Measurements from ENCODE around the gene GAS2.
A peak's percentile ranks its signal among the peaks of the same experiment; 100 is the strongest.

Gene GAS2

DNA sequence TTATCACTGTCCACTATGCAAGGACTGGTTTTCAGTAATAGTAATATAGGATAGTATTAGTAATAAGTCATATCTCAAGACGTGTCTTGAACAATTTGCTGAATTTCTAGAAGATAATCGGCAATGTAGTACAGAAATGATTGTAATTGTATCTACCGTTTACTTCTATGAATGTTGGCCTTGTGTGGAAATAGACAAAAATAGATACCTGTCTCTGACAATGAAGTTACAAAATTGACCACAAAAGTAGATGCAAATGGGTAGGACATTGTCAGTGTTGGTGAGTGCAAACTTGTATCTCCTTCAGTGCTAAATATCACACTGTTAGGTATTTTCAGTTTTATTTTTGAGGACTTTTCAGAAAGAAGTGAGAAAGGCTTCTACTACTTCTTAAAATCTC, 120.1 kb downstream of the GAS2 start:
- no peak for DNase-seq (ENCODE audit: low read depth in 4 of 4, low spot score in 1 of 4)

GRCh38 chr11:22787055-22787454, 120.6 kb downstream of the GAS2 start:
- DNase-seq (ENCODE audit: low read depth in 4 of 4, low spot score in 1 of 4), result no peak

GRCh38 chr11:22787551-22788162, 121.2 kb downstream of the GAS2 start:
- peak in 1 of 4 experiments; percentile 18 for DNase-seq (ENCODE audit: low read depth in 4 of 4, low spot score in 1 of 4)

- no peak for DNase-seq (ENCODE audit: low read depth in 4 of 4, low spot score in 1 of 4)
These were observed 126.1 kb downstream of the GAS2 start for GRCh38 chr11:22792497-22792896.

DNA sequence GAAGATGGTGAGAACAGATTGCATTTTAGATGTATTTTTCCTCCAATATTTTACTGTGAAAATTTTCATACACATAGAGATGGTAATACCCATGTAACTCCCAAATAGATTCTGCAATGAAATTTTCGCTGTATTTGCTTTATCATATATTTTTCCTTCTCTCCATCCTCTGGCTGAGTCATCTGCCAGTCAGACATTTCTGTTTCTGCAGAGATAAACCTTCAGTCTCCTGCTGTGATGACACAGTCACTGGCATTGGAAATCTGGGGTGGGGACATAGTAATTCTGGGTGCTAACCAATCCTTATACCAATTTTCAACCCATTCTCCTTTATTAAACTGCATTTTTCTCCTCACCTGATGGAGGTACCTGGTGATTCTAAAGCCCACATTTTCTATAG, 129.5 kb downstream of the GAS2 start:
- DNase-seq (ENCODE audit: low read depth in 4 of 4, low spot score in 1 of 4), result no peak

DNA sequence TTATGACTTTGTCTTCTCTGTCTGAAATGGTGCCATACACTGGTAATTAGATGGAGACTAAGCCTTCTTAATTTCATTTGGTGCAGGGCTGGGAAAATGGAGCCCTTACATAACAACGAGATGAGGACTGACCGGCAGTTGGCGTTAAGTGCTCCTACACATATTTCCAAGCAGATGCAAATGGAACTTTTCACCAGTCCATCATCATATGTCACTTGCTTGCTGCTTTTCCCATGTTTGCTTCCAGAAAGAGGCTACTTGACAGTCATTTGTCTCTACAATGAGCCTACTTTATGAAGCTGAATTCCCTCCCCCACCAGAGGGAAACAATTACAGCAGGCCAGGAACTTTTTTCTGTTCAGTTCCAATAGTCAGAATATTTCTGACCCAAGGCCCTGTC, 130.6 kb downstream of the GAS2 start:
- no peak for DNase-seq (ENCODE audit: low read depth in 4 of 4, low spot score in 1 of 4)

GRCh38 chr11:22798901-22799300, 132.5 kb downstream of the GAS2 start:
- DNase-seq (ENCODE audit: low read depth in 4 of 4, low spot score in 1 of 4), result no peak

DNA sequence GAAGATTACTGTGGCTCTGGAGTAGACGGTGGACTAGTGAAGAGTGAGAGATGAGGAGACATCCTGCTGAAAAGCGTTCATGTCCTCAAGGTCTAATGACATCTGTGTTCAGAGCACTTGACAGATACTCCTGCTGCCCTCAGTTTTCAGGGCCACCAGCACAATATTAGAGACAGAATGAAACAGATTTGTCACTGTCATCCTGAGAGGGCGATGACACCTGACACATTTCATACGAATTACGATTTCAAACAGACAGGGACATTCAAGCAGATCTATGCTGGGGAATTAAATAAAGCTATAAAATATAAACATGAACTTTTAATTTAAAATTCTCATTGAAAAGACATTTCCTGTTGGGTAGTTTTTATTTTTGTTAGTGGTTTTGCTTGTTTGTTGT, 134.1 kb downstream of the GAS2 start:
- no peak for DNase-seq (ENCODE audit: low read depth in 4 of 4, low spot score in 1 of 4)

GRCh38 chr11:22802861-22803260, 136.4 kb downstream of the GAS2 start:
- DNase-seq (ENCODE audit: low read depth in 4 of 4, low spot score in 1 of 4), result no peak

GRCh38 chr11:22807391-22807790, 141.0 kb downstream of the GAS2 start:
- DNase-seq (ENCODE audit: low read depth in 4 of 4, low spot score in 1 of 4), result no peak

- no peak for DNase-seq (ENCODE audit: low read depth in 4 of 4, low spot score in 1 of 4)
These were observed 141.6 kb downstream of the GAS2 start for GRCh38 chr11:22807855-22808570.

- DNase-seq (ENCODE audit: low read depth in 4 of 4, low spot score in 1 of 4), result no peak
These were observed 142.3 kb downstream of the GAS2 start for GRCh38 chr11:22808571-22809197.

- no peak for DNase-seq (ENCODE audit: low read depth in 4 of 4, low spot score in 1 of 4)
These were observed 143.5 kb downstream of the GAS2 start for GRCh38 chr11:22809893-22810292.

DNA sequence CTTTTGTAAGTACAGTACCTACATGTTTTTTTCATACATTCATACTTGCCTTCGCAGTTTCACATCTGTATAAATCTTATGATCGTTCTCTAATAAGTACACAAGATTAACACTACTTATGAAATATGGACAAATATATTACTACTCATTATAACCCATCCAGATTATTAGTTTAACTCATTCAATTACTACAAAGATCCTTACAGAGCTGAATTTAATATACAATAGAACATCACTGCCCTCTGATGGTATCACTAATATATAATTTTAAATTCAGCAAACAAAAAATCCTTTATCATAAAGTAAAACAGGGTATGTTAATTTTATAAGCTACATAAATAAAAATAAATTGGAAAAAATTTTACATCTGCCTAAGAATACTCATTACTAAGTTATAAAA, 155.8 kb downstream of the GAS2 start:
- no peak for DNase-seq (ENCODE audit: low read depth in 4 of 4, low spot score in 1 of 4)

DNA sequence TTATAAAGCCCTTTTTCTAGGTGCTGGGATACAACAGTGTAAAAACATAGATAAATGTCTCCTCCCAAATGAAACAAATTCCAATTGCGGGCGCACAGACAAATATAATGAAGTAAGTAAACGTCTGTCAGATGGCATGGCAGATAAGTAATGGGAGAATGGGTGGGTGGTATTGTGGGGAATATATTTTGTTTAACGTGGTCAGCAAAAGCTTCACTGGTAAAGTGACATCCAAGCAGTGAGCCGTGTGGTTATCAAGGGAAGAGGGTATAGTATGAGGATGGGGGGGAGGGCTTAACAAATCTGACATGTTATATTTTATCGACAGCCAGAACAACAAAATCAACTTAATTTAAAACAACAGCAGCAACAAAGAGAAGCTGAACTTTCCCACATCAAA, 162.0 kb downstream of the GAS2 start:
- no peak for DNase-seq (ENCODE audit: low read depth in 4 of 4, low spot score in 1 of 4)

DNA sequence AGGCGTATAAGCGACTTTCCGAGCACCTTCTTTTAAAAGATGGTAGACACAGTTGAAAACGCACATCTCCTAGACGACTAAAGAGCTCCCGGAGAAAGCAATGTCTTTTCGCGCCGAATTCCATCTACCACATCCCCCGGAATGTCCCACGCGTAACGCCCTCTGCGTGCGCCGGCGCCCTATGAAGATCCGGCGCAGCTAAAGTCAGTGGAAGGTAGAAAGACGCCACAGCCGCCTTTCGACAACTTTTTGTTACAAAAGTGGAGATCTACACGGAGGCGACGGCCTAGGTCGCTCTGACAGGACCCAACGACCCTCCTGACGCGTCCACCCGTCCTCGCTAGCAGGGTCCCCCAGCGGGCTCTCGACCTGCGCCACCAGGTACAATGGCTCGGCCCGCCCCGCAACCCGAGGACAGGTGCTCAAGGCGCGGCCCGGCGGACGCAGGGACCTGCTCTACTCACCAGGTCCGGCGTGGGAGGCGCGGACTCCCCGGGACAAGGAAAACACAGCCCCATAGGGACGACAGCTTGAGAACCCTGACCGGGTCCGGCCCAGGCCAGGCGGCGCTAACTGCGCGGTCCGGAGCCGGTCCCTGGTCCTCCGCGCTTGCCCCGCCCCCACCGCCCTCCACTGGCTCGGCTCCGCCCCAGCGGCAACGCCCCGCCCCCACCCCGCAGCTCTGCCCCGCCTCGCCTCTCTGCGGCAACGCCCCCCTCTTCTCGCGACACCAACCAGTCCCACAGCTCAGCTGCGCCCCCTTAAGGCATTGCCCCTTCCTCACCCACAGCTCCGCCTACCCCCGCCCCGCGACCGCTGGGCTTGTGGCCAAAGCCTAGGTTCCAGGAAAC, 163.0 kb downstream of the GAS2 start, which contains the start of gene SVIP:
SVIP (minus strand) TSS at position 571 of the 851 bp plus-strand sequence; CDS start at position 518, 53 bp downstream.
- DNase-seq (ENCODE audit: low read depth in 4 of 4, low spot score in 1 of 4), result peak; percentile 88 to 98 (median 92)

DNA sequence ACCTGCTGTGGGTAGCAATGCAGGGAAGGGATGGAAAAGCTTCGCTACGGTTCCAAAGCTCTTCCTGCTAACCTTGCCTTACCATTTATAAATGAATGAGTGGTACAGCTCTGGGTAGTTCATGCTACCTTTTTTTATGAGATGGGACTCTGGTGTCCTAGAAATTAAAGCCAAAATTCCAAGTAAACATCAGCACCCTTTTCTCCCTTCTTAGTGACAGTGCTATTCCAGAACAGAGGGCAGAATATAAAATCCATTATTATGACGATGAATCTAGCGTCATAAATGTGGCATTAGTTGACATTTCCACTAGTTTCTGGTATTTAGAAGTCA, 163.6 kb downstream of the GAS2 start:
- no peak for DNase-seq (ENCODE audit: low read depth in 4 of 4, low spot score in 1 of 4)

GRCh38 chr11:22832315-22833015, 166.1 kb downstream of the GAS2 start:
- no peak for DNase-seq (ENCODE audit: low read depth in 4 of 4, low spot score in 1 of 4)

GRCh38 chr11:22846726-22847125, 180.3 kb downstream of the GAS2 start:
- DNase-seq (ENCODE audit: low read depth in 4 of 4, low spot score in 1 of 4), result no peak

GRCh38 chr11:22851477-22851876, 185.1 kb downstream of the GAS2 start:
- no peak for DNase-seq (ENCODE audit: low read depth in 4 of 4, low spot score in 1 of 4)

GRCh38 chr11:22859756-22860155, 193.3 kb downstream of the GAS2 start:
- no peak for DNase-seq (ENCODE audit: low read depth in 4 of 4, low spot score in 1 of 4)

All from stimulated activated CD4-positive, alpha-beta T cell treated with anti-CD3 and anti-CD28 coated beads, Interleukin-1b, Interleukin-23, amount 100 ng/mL, for 24 hours (primary cell).